ENCODE measurements around the gene C1orf226. TPM values are rescaled to one million over a fixed set of nuclear protein-coding genes. Genes with fewer than 3 reads are reported as not detected.

C1orf226 gene
- total and polyA plus RNA-seq, 2 of the 8 experiments (the other 6 are each of a cell fraction or from before 2014, with no cell fraction given) = 8.2 to 18.8 TPM

- TF ChIP-seq CTCF (IDR thresholded peaks at IDR 0.05; ENCODE audit: control extremely low read depth in 1 of 3, insufficient read depth in 1 of 3, low read depth in 1 of 3, low read length in 3 of 3) = no peak
- TF ChIP-seq JUND (IDR thresholded peaks at IDR 0.05; ENCODE audit: low read length) = no peak
Measured at GRCh38 chr1:162376691-162377090, 4.8 kb upstream of the C1orf226 start, which contains the start of gene SPATA46 (continued).

Measured in H1 (cell line).